Ishikawa (cell line): ENCODE results near the gene SOBP.

ENCODE experiments used
- CEBPB ChIP-seq: IDR thresholded peaks from 2 replicates; pipeline ENCODE4 v1.6.1; 2012
- EP300 ChIP-seq: IDR thresholded peaks from 2 replicates; pipeline ENCODE4 v1.6.1; 2012; ENCODE audit warnings: borderline replicate concordance
- NFIC ChIP-seq: IDR thresholded peaks from 2 replicates; pipeline ENCODE4 v1.6.1; 2012
- REST ChIP-seq: IDR thresholded peaks from 2 replicates; pipeline ENCODE4 v1.6.1; 2012; ENCODE audit warnings: low read depth, mild to moderate bottlenecking
- TAF1 ChIP-seq: IDR thresholded peaks from 2 replicates; pipeline ENCODE4 v1.6.1; 2012; ENCODE audit warnings: low read depth, mild to moderate bottlenecking
- TCF12 ChIP-seq: IDR thresholded peaks from 2 replicates; pipeline ENCODE4 v1.6.1; 2012; ENCODE audit warnings: low read depth
- USF1 ChIP-seq: IDR thresholded peaks from 2 replicates; pipeline ENCODE4 v1.6.1; 2012
- YY1 ChIP-seq: IDR thresholded peaks from 2 replicates; pipeline ENCODE4 v1.6.1; 2012; ENCODE audit warnings: low read depth
- TF ChIP-seq, protein P1 (sequence below): IDR thresholded peaks from 2 replicates; pipeline ENCODE4 v1.6.1; 2012

GRCh38 chr6:107584726-107585125, 94.8 kb downstream of the SOBP start:
- TF ChIP-seq NFIC: no peak
- TF ChIP-seq YY1: no peak
- TF ChIP-seq, protein P1, sequence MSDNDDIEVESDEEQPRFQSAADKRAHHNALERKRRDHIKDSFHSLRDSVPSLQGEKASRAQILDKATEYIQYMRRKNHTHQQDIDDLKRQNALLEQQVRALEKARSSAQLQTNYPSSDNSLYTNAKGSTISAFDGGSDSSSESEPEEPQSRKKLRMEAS: no peak
- no peak for TF ChIP-seq EP300
- no peak for TF ChIP-seq REST
- TF ChIP-seq TAF1: no peak
- TF ChIP-seq USF1: no peak
- TF ChIP-seq CEBPB: no peak
- TF ChIP-seq TCF12: no peak
